Chondrocyte (in vitro differentiated cells): Measurements from ENCODE around the gene CCDC86. TPM values are rescaled to one million over a fixed set of nuclear protein-coding genes. Genes with fewer than 3 reads are reported as not detected.

Experiments used
- DNase-seq: peaks from one replicate; pipeline ENCODE4 v3.0.0; 2021; ENCODE audit warnings: mixed read lengths, low spot score
- H3K27ac Mint-ChIP-seq: one replicate; pipeline ENCODE4 v1.8.0; 2021; ENCODE audit warnings: mild to moderate bottlenecking, moderate library complexity, mixed read lengths; ENCODE audit not compliant: unreplicated experiment
- H3K27me3 Mint-ChIP-seq: 2 replicates; pipeline ENCODE4 v1.8.0; 2021; ENCODE audit warnings: low read depth, mixed read lengths
- H3K36me3 Mint-ChIP-seq: 2 replicates; pipeline ENCODE4 v1.8.0; 2021; ENCODE audit warnings: low read depth, mixed read lengths
- H3K4me1 Mint-ChIP-seq: 2 replicates; pipeline ENCODE4 v1.8.0; 2021; ENCODE audit warnings: low read depth, mild to moderate bottlenecking, mixed read lengths
- H3K4me3 Mint-ChIP-seq: one replicate; pipeline ENCODE4 v1.8.0; 2021; ENCODE audit warnings: mild to moderate bottlenecking, moderate library complexity, mixed read lengths; ENCODE audit not compliant: unreplicated experiment
- H3K9me3 Mint-ChIP-seq: 2 replicates; pipeline ENCODE4 v1.8.0; 2021; ENCODE audit warnings: low read depth, mixed read lengths
- CTCF ChIP-seq: fragments of 200-600 bp; sonication (generic); IDR thresholded peaks from 2 replicates; pipeline ENCODE4 v1.5.0; 2021; ENCODE audit warnings: antibody characterized with exemption, mild to moderate bottlenecking, moderate library complexity
- total RNA-seq: library from RNA; stranded (reverse); gene quantifications from 3 replicates; pipeline ENCODE4 v1.2.1, GENCODE V29; 2021

The CCDC86 gene
- total RNA-seq, 1 donor from 2014 or later, result 18.6 TPM

DNA sequence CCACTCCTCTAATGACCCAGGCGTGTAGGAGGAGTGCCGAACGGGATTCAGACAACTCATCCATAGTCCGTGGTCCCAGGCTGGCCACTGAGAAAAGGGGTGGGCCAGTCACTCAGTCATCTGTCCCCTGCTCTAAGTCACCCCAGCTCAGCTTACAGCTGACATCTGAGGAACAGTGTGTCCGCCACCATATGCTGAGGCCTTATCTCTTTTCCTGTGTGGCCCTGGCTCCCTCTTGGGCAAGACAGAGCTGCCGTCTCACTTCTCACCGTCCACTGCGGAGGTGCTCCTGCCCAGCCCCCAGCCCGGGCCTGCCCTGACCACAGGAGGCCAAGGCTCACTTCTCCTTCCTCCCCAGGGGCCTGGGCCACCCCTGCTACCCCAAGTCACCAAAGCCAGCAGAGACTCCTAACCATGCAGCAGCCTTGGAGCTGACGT lies 6.8 kb downstream of the CCDC86 start:
- no peak for TF ChIP-seq CTCF
- H3K4me3 Mint-ChIP-seq, result no peak overlapping the region
- no peaks in the 10 kb centered on the region for H3K27me3 Mint-ChIP-seq
- H3K4me1 Mint-ChIP-seq, result peaks cover 18% of the 10 kb centered on the region
- H3K9me3 Mint-ChIP-seq, result no peaks in the 10 kb centered on the region
- DNase-seq, result no peak
- no peak overlapping the region for H3K27ac Mint-ChIP-seq
- peaks cover 22% of the 10 kb centered on the region for H3K36me3 Mint-ChIP-seq

- Mint-ChIP-seq H3K4me3 (no peak overlapping the region), H3K4me1 (peaks cover 6% of the 10 kb centered on the region), H3K9me3 (no peaks in the 10 kb centered on the region), H3K36me3 (peaks cover 22% of the 10 kb centered on the region), H3K27me3 (peaks cover 2% of the 10 kb centered on the region), H3K27ac (no peak overlapping the region)
- no peak for TF ChIP-seq CTCF
- no peak for DNase-seq
Observed at GRCh38 chr11:60849641-60850520, 8.0 kb downstream of the CCDC86 start.

DNA sequence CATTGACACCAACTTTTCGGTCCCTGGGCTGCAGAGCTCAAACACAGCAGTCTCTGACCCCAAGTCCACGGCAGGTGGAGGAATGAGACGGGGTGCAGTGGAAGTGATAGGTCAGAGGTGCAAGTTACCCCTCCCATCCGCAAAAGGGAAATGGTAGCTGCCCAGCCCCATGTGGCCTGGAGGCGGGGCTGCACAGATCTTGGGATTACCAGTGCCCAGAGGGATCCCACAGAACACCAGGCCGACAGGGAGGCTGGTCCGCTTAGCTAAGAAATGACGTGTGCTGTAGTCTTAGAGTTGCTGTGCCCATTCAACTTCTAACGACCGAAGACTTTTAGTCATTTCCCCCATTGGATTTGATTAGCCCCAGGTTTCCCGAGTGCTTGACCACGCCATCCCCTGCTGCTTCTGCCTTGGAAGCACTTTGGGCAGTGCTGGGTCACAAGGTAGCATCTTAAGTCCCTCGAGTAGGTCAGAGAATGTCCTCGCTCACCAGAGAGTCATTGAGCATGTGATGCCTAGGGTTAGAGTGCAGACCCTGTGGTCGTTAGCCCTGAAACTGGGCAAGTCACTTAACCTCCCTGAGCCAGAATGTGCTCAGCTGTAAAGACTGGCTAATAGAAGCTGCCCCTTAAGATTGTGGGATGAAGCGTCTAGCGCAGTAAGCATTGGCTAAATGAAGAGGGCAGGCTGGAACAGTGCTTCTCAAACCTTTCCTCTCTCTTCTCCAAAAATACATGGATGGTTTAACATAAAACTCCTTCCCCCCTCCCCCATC lies 9.6 kb downstream of the CCDC86 start:
- Mint-ChIP-seq H3K27ac (no peak overlapping the region), H3K4me1 (no peaks in the 10 kb centered on the region), H3K4me3 (no peak overlapping the region), H3K27me3 (peaks cover 2% of the 10 kb centered on the region), H3K9me3 (no peaks in the 10 kb centered on the region), H3K36me3 (peaks cover 20% of the 10 kb centered on the region)
- no peak for TF ChIP-seq CTCF
- DNase-seq, result no peak

- Mint-ChIP-seq H3K9me3 (no peaks in the 10 kb centered on the region), H3K4me1 (no peaks in the 10 kb centered on the region), H3K27ac (no peak overlapping the region), H3K4me3 (no peak overlapping the region), H3K36me3 (peaks cover 20% of the 10 kb centered on the region), H3K27me3 (peaks cover 2% of the 10 kb centered on the region)
- no peak for TF ChIP-seq CTCF
- no peak for DNase-seq
Observed at GRCh38 chr11:60852117-60852981, 10.4 kb downstream of the CCDC86 start.
